HEK293 (cell line): ENCODE data around the gene CIAPIN1.

ENCODE experiments used
- BCL11B ChIP-seq: fragments of 450-650 bp; formaldehyde crosslinking; IDR thresholded peaks from 2 replicates; pipeline ENCODE4 v1.5.1; 2016; ENCODE audit warnings: low read depth, missing biosample characterization, missing genetic modification characterization
- GFI1B ChIP-seq: fragments of 450-650 bp; formaldehyde crosslinking; IDR thresholded peaks from 2 replicates; pipeline ENCODE4 v1.5.1; 2016; ENCODE audit warnings: missing biosample characterization, missing genetic modification characterization
- KLF16 ChIP-seq: fragments of 450-650 bp; formaldehyde crosslinking; IDR thresholded peaks from 2 replicates; pipeline ENCODE4 v1.5.1; 2017; ENCODE audit warnings: missing biosample characterization, missing genetic modification characterization
- OSR2 ChIP-seq: fragments of 450-650 bp; formaldehyde crosslinking; IDR thresholded peaks from 2 replicates; pipeline ENCODE4 v1.5.1; 2016; ENCODE audit warnings: missing biosample characterization, missing genetic modification characterization
- SP3 ChIP-seq: fragments of 450-650 bp; formaldehyde crosslinking; IDR thresholded peaks from 2 replicates; pipeline ENCODE4 v1.5.1; 2016; ENCODE audit warnings: missing biosample characterization, missing genetic modification characterization
- ZBTB20 ChIP-seq: fragments of 450-650 bp; formaldehyde crosslinking; IDR thresholded peaks from 2 replicates; pipeline ENCODE4 v1.5.1; 2016; ENCODE audit warnings: missing biosample characterization, missing genetic modification characterization
- ZBTB7A ChIP-seq: fragments of 450-650 bp; formaldehyde crosslinking; IDR thresholded peaks from 2 replicates; pipeline ENCODE4 v1.5.1; 2016; ENCODE audit warnings: low read depth, missing biosample characterization, missing genetic modification characterization
- ZFP3 ChIP-seq: fragments of 450-650 bp; formaldehyde crosslinking; IDR thresholded peaks from 2 replicates; pipeline ENCODE4 v1.5.1; 2016; ENCODE audit warnings: low read depth, missing biosample characterization, missing genetic modification characterization
- ZFP37 ChIP-seq: fragments of 450-650 bp; formaldehyde crosslinking; IDR thresholded peaks from 2 replicates; pipeline ENCODE4 v1.5.1; 2016; ENCODE audit warnings: missing biosample characterization, missing genetic modification characterization
- ZNF10 ChIP-seq: fragments of 450-650 bp; formaldehyde crosslinking; IDR thresholded peaks from 2 replicates; pipeline ENCODE4 v1.5.1; 2017; ENCODE audit warnings: missing biosample characterization, missing genetic modification characterization
- ZNF146 ChIP-seq: fragments of 450-650 bp; formaldehyde crosslinking; IDR thresholded peaks from 2 replicates; pipeline ENCODE4 v1.5.1; 2016; ENCODE audit warnings: missing biosample characterization, missing genetic modification characterization
- ZNF155 ChIP-seq: fragments of 450-650 bp; formaldehyde crosslinking; IDR thresholded peaks from 2 replicates; pipeline ENCODE4 v1.5.1; 2016; ENCODE audit warnings: missing biosample characterization, missing genetic modification characterization
- ZNF221 ChIP-seq: fragments of 450-650 bp; formaldehyde crosslinking; IDR thresholded peaks from 2 replicates; pipeline ENCODE4 v1.5.1; 2017; ENCODE audit warnings: missing biosample characterization, missing genetic modification characterization, borderline replicate concordance
- ZNF23 ChIP-seq: fragments of 450-650 bp; formaldehyde crosslinking; IDR thresholded peaks from 2 replicates; pipeline ENCODE4 v1.5.1; 2016; ENCODE audit warnings: missing biosample characterization, missing genetic modification characterization, borderline replicate concordance
- ZNF239 ChIP-seq: fragments of 450-650 bp; formaldehyde crosslinking; IDR thresholded peaks from 2 replicates; pipeline ENCODE4 v1.5.1; 2016; ENCODE audit warnings: missing biosample characterization, missing genetic modification characterization
- ZNF266 ChIP-seq: fragments of 450-650 bp; formaldehyde crosslinking; IDR thresholded peaks from 2 replicates; pipeline ENCODE4 v1.5.1; 2016; ENCODE audit warnings: missing biosample characterization, missing genetic modification characterization, low read depth
- ZNF280C ChIP-seq: fragments of 450-650 bp; formaldehyde crosslinking; IDR thresholded peaks from 2 replicates; pipeline ENCODE4 v1.5.1; 2016; ENCODE audit warnings: missing biosample characterization, missing genetic modification characterization
- ZNF311 ChIP-seq: fragments of 450-650 bp; formaldehyde crosslinking; IDR thresholded peaks from 2 replicates; pipeline ENCODE4 v1.5.1; 2017; ENCODE audit warnings: missing biosample characterization, missing genetic modification characterization, borderline replicate concordance
- ZNF423 ChIP-seq: fragments of 450-650 bp; formaldehyde crosslinking; IDR thresholded peaks from 2 replicates; pipeline ENCODE4 v1.5.1; 2016; ENCODE audit warnings: missing biosample characterization, missing genetic modification characterization
- ZNF426 ChIP-seq: fragments of 450-650 bp; formaldehyde crosslinking; IDR thresholded peaks from 2 replicates; pipeline ENCODE4 v1.5.1; 2017; ENCODE audit warnings: missing biosample characterization, missing genetic modification characterization, mild to moderate bottlenecking, inconsistent platforms, moderate library complexity
- ZNF433 ChIP-seq: fragments of 450-650 bp; formaldehyde crosslinking; IDR thresholded peaks from 2 replicates; pipeline ENCODE4 v1.5.1; 2016; ENCODE audit warnings: missing biosample characterization, missing genetic modification characterization, low read depth
- ZNF548 ChIP-seq: fragments of 450-650 bp; formaldehyde crosslinking; IDR thresholded peaks from 2 replicates; pipeline ENCODE4 v1.5.1; 2016; ENCODE audit warnings: missing biosample characterization, missing genetic modification characterization
- ZNF660 ChIP-seq: fragments of 450-650 bp; IDR thresholded peaks from 2 replicates; pipeline ENCODE4 v1.5.1; 2018; ENCODE audit warnings: missing biosample characterization, mild to moderate bottlenecking, missing genetic modification characterization
- ZNF664 ChIP-seq: fragments of 450-650 bp; formaldehyde crosslinking; IDR thresholded peaks from 2 replicates; pipeline ENCODE4 v1.5.1; 2016; ENCODE audit warnings: missing biosample characterization, missing genetic modification characterization
- ZSCAN16 ChIP-seq: fragments of 450-650 bp; formaldehyde crosslinking; IDR thresholded peaks from 2 replicates; pipeline ENCODE4 v1.5.1; 2016; ENCODE audit warnings: missing biosample characterization, missing genetic modification characterization
- ZSCAN23 ChIP-seq: fragments of 450-650 bp; formaldehyde crosslinking; IDR thresholded peaks from 2 replicates; pipeline ENCODE4 v1.5.1; 2016; ENCODE audit warnings: missing biosample characterization, missing genetic modification characterization
- ZSCAN30 ChIP-seq: fragments of 450-650 bp; IDR thresholded peaks from 2 replicates; pipeline ENCODE4 v1.5.1; 2018; ENCODE audit warnings: missing biosample characterization, mild to moderate bottlenecking, missing genetic modification characterization, moderate library complexity
- TF ChIP-seq, protein P1 (sequence below): fragments of 450-650 bp; formaldehyde crosslinking; IDR thresholded peaks from 2 replicates; pipeline ENCODE4 v1.5.1; 2016; ENCODE audit warnings: missing biosample characterization, missing genetic modification characterization
- TF ChIP-seq, protein P2 (sequence below): fragments of 450-650 bp; formaldehyde crosslinking; IDR thresholded peaks from 2 replicates; pipeline ENCODE4 v1.5.1; 2017; ENCODE audit warnings: missing biosample characterization, missing genetic modification characterization
- TF ChIP-seq, protein P3 (sequence below): fragments of 450-650 bp; formaldehyde crosslinking; IDR thresholded peaks from 2 replicates; pipeline ENCODE4 v1.5.1; 2016; ENCODE audit warnings: missing biosample characterization, missing genetic modification characterization
- TF ChIP-seq, protein P4 (sequence below): fragments of 450-650 bp; formaldehyde crosslinking; optimal IDR thresholded peaks from 2 replicates; pipeline ENCODE3; 2016; ENCODE audit warnings: missing biosample characterization, mild to moderate bottlenecking, missing genetic modification characterization
- TF ChIP-seq, protein P5 (sequence below): sonication (generic); formaldehyde crosslinking; IDR thresholded peaks from 2 replicates; pipeline ENCODE4 v1.8.1; 2022; ENCODE audit warnings: mild to moderate bottlenecking, moderate library complexity, missing genetic modification reagents

The CIAPIN1 gene

GRCh38 chr16:57447186-57447962 lies at the start of gene CIAPIN1, which contains the start of gene COQ9 (continued):
- TF ChIP-seq, protein P1, sequence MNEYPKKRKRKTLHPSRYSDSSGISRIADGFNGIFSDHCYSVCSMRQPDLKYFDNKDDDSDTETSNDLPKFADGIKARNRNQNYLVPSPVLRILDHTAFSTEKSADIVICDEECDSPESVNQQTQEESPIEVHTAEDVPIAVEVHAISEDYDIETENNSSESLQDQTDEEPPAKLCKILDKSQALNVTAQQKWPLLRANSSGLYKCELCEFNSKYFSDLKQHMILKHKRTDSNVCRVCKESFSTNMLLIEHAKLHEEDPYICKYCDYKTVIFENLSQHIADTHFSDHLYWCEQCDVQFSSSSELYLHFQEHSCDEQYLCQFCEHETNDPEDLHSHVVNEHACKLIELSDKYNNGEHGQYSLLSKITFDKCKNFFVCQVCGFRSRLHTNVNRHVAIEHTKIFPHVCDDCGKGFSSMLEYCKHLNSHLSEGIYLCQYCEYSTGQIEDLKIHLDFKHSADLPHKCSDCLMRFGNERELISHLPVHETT (tag by site-specific recombination), result no peak
- no peak for TF ChIP-seq ZNF280C
- no peak for TF ChIP-seq ZSCAN23
- TF ChIP-seq ZFP3, result no peak
- TF ChIP-seq, protein P2, sequence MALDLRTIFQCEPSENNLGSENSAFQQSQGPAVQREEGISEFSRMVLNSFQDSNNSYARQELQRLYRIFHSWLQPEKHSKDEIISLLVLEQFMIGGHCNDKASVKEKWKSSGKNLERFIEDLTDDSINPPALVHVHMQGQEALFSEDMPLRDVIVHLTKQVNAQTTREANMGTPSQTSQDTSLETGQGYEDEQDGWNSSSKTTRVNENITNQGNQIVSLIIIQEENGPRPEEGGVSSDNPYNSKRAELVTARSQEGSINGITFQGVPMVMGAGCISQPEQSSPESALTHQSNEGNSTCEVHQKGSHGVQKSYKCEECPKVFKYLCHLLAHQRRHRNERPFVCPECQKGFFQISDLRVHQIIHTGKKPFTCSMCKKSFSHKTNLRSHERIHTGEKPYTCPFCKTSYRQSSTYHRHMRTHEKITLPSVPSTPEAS (tag by site-specific recombination), result no peak
- TF ChIP-seq GFI1B (tag by site-specific recombination), result no peak
- TF ChIP-seq SP3, result peak; percentile 83
- no peak for TF ChIP-seq ZNF155
- TF ChIP-seq ZNF311 (tag by site-specific recombination), result no peak
- TF ChIP-seq, protein P3, sequence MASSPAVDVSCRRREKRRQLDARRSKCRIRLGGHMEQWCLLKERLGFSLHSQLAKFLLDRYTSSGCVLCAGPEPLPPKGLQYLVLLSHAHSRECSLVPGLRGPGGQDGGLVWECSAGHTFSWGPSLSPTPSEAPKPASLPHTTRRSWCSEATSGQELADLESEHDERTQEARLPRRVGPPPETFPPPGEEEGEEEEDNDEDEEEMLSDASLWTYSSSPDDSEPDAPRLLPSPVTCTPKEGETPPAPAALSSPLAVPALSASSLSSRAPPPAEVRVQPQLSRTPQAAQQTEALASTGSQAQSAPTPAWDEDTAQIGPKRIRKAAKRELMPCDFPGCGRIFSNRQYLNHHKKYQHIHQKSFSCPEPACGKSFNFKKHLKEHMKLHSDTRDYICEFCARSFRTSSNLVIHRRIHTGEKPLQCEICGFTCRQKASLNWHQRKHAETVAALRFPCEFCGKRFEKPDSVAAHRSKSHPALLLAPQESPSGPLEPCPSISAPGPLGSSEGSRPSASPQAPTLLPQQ (tag by site-specific recombination), result peak; percentile 59; the same call in 1 of the 2 replicates
- TF ChIP-seq ZNF266 (tag by site-specific recombination), result no peak
- TF ChIP-seq ZNF239 (tag by site-specific recombination), result 0 out of 2 replicates have a peak, but pooled peaks have one; percentile 14
- peak; percentile 57; the same call in 1 of the 2 replicates for TF ChIP-seq ZBTB20 (tag by site-specific recombination)
- TF ChIP-seq, protein P4, sequence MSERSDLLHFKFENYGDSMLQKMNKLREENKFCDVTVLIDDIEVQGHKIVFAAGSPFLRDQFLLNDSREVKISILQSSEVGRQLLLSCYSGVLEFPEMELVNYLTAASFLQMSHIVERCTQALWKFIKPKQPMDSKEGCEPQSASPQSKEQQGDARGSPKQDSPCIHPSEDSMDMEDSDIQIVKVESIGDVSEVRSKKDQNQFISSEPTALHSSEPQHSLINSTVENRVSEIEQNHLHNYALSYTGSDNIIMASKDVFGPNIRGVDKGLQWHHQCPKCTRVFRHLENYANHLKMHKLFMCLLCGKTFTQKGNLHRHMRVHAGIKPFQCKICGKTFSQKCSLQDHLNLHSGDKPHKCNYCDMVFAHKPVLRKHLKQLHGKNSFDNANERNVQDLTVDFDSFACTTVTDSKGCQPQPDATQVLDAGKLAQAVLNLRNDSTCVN (tag by site-specific recombination), result peak; percentile 94
- peak; percentile 76 for TF ChIP-seq ZNF660 (tag by site-specific recombination)
- peak; percentile 90 for TF ChIP-seq ZNF10
- TF ChIP-seq ZBTB7A (tag by site-specific recombination), result peak; percentile 67; the same call in 1 of the 2 replicates
- peak; percentile 4; the same call in 1 of the 2 replicates for TF ChIP-seq ZNF146 (tag by site-specific recombination)
- TF ChIP-seq ZNF23 (tag by site-specific recombination), result no peak
- TF ChIP-seq, protein P5, sequence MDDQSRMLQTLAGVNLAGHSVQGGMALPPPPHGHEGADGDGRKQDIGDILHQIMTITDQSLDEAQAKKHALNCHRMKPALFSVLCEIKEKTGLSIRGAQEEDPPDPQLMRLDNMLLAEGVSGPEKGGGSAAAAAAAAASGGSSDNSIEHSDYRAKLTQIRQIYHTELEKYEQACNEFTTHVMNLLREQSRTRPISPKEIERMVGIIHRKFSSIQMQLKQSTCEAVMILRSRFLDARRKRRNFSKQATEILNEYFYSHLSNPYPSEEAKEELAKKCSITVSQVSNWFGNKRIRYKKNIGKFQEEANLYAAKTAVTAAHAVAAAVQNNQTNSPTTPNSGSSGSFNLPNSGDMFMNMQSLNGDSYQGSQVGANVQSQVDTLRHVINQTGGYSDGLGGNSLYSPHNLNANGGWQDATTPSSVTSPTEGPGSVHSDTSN (CRISPR knock-in tag), result peak; percentile 65; the same call in 1 of the 2 replicates
- no peak for TF ChIP-seq ZNF664 (tag by site-specific recombination)
- no peak for TF ChIP-seq ZNF426 (tag by site-specific recombination)
- TF ChIP-seq ZSCAN16, result peak; percentile 84
- no peak for TF ChIP-seq ZNF548
- peak; percentile 57 for TF ChIP-seq OSR2
- no peak for TF ChIP-seq BCL11B (tag by site-specific recombination)
- TF ChIP-seq KLF16 (tag by site-specific recombination), result peak; percentile 78
- TF ChIP-seq ZSCAN30, result peak; percentile 38; the same call in 1 of the 2 replicates
- no peak for TF ChIP-seq ZNF433
- no peak for TF ChIP-seq ZFP37 (tag by site-specific recombination)
- no peak for TF ChIP-seq ZNF221 (tag by site-specific recombination)
- no peak for TF ChIP-seq ZNF423
